HG03575 (cell line): ENCODE results near the gene IGHMBP2.
"Not testable (repeated sequence)": the region's sequence is repeated elsewhere in the genome, so short reads cannot be mapped to it uniquely, and the experiment has no call there.

Experiments used
- ATAC-seq: cut with Tn5 transposase; IDR thresholded peaks from one replicate; pipeline ENCODE4 v1.9.1; 2021; ENCODE audit not compliant: unreplicated experiment, insufficient number of reproducible peaks, low FRiP score; ENCODE audit errors: extremely low read depth

Gene IGHMBP2

GRCh38 chr11:68956142-68956541 lies 52.5 kb downstream of the IGHMBP2 start:
- ATAC-seq, result no peak

GRCh38 chr11:68956547-68957254 lies 53.0 kb downstream of the IGHMBP2 start:
- ATAC-seq, result no peak

- no peak for ATAC-seq
Observed at GRCh38 chr11:68958211-68958610, 54.5 kb downstream of the IGHMBP2 start.

- ATAC-seq, result no peak
Observed at GRCh38 chr11:68959465-68960293, 56.0 kb downstream of the IGHMBP2 start.

GRCh38 chr11:68960294-68961071 lies 56.8 kb downstream of the IGHMBP2 start:
- no peak for ATAC-seq

- ATAC-seq, result no peak
Observed at GRCh38 chr11:68961245-68961644, 57.6 kb downstream of the IGHMBP2 start.

GRCh38 chr11:68962527-68963250 lies 59.0 kb downstream of the IGHMBP2 start:
- no peak for ATAC-seq

- no peak for ATAC-seq
Observed at GRCh38 chr11:68963779-68964178, 60.1 kb downstream of the IGHMBP2 start.

- ATAC-seq, result no peak
Observed at GRCh38 chr11:68965901-68966853, 62.5 kb downstream of the IGHMBP2 start.

GRCh38 chr11:68966894-68967780 lies 63.4 kb downstream of the IGHMBP2 start:
- no peak for ATAC-seq

GRCh38 chr11:68968306-68969250 lies 64.9 kb downstream of the IGHMBP2 start:
- ATAC-seq, result no peak

GRCh38 chr11:68969386-68969785 lies 65.7 kb downstream of the IGHMBP2 start:
- ATAC-seq, result no peak

GRCh38 chr11:68970921-68971636 lies 67.4 kb downstream of the IGHMBP2 start:
- ATAC-seq, result no peak

- ATAC-seq, result no peak
Observed at GRCh38 chr11:68973219-68973618, 69.5 kb downstream of the IGHMBP2 start.

- not testable (repeated sequence) for ATAC-seq
Observed at GRCh38 chr11:68973706-68974105, 70.0 kb downstream of the IGHMBP2 start.
